ENCODE data around the gene PBX4. TPM values are rescaled to one million over a fixed set of nuclear protein-coding genes. Genes with fewer than 3 reads are reported as not detected.
A peak's percentile ranks its signal among the peaks of the same experiment; 100 is the strongest.

Gene PBX4
- total and polyA plus RNA-seq, 2 donors (not counting 1 experiment from before 2014, with no cell fraction given) = 11.7 TPM

DNA sequence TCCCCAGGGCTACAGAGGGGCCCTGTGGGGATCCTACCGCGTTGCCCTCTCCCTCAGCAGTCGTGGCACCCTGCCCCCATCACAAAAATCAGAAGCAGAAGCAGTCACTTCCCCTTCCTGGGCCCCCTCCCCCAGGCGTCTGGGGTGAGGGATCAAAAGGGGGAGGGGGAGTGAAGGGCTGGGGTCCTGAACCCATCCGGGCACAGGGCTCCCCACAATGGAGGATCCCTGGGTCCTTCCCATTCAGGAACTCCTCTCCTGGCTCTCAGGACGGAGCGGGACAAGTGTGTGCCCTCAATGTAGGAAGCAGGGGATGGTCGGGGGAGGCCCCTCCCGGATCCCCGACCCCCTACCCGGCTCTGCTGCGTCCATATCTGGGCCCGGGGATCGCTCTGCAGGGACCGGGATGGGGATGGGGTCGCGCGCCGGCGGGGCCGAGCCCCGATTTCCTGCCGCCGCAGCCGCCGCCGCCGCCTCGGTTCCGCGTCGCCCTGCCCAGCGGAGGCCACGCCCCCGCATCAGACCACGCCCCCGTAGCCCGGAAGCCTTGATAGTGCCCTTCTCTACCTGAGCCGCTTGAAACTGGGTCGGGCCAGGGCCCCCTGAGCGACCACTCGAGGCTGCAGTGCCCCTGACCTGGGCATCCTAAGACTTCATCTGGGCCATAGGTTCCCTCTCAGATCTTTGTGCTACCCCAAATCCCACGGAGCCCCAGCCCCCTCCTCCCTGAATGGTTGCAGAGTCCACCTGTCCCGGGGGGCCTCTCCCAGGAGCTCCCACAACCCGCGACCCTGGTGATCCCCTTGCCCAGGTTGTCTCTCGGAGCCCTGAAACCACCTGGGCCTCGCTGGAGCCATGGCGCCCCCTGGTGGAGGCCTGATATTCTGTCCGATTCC, 24.9 kb upstream of the PBX4 start, which contains the start of gene GMIP:
GMIP (minus strand) TSS at position 500 of the 896 bp plus-strand sequence; CDS start at position 372, 128 bp downstream.
- ATAC-seq (ENCODE audit: low read depth) (peak; percentile 90), DNase-seq (peak; percentile 93)
- Histone ChIP-seq H3K36me3 (replicated peaks in 1 of 2; ENCODE audit: control extremely low read depth in 1 of 2, control insufficient read depth in 1 of 2, extremely low read depth in 1 of 2, insufficient read depth in 2 of 2, low read length in 1 of 2) (peaks cover 0 to 68% of the 10 kb centered on the region in 2 experiments), H3K4me1 (ENCODE audit: control insufficient read depth in 2 of 2, insufficient read depth in 2 of 2, low read length in 2 of 2) (peaks cover 17 to 21% of the 10 kb centered on the region in 2 donors), H4K20me1 (ENCODE audit: control insufficient read depth, insufficient read depth, low read length, poor library complexity, severe bottlenecking) (peaks cover 12% of the 10 kb centered on the region), H3K4me3 (ENCODE audit: control extremely low read depth in 1 of 5, extremely low read depth in 1 of 5, insufficient read depth in 1 of 5, low read depth in 2 of 5, low read length in 4 of 5) (peak within 1 kb of the TSS; percentile 92 to 100 (median 95)), H3K9me3 (ENCODE audit: control extremely low read depth in 1 of 3, control insufficient read depth in 2 of 3, insufficient read depth in 1 of 3, low read length in 2 of 3) (no peaks in the 10 kb centered on the region), H3K9ac (ENCODE audit: low read length) (peak within 1 kb of the TSS; percentile 96), H3K27me3 (replicated peaks in 1 of 4; ENCODE audit: control extremely low read depth in 1 of 4, control insufficient read depth in 3 of 4, insufficient read depth in 4 of 4, low read length in 3 of 4) (no peaks in the 10 kb centered on the region), H3K79me2 (ENCODE audit: control insufficient read depth, insufficient read depth, low read length) (peaks cover 45% of the 10 kb centered on the region), H3K4me2 (replicated peaks; ENCODE audit: low read depth, low read length, poor library complexity, severe bottlenecking) (peak within 1 kb of the TSS; percentile 98), H2AFZ (ENCODE audit: insufficient read depth, low read depth, low read length, poor library complexity, severe bottlenecking) (peak within 1 kb of the TSS; percentile 76), H3K27ac (ENCODE audit: low read length in 2 of 2) (peak within 1 kb of the TSS; percentile 95 to 98)
- no peaks in the 10 kb centered on the region for H3K27me3 Mint-ChIP-seq
- peak within 1 kb of the TSS; percentile 99 for H3K4me3 Mint-ChIP-seq
- H3K27ac Mint-ChIP-seq = peak within 1 kb of the TSS; percentile 98
- TF ChIP-seq, protein P1, sequence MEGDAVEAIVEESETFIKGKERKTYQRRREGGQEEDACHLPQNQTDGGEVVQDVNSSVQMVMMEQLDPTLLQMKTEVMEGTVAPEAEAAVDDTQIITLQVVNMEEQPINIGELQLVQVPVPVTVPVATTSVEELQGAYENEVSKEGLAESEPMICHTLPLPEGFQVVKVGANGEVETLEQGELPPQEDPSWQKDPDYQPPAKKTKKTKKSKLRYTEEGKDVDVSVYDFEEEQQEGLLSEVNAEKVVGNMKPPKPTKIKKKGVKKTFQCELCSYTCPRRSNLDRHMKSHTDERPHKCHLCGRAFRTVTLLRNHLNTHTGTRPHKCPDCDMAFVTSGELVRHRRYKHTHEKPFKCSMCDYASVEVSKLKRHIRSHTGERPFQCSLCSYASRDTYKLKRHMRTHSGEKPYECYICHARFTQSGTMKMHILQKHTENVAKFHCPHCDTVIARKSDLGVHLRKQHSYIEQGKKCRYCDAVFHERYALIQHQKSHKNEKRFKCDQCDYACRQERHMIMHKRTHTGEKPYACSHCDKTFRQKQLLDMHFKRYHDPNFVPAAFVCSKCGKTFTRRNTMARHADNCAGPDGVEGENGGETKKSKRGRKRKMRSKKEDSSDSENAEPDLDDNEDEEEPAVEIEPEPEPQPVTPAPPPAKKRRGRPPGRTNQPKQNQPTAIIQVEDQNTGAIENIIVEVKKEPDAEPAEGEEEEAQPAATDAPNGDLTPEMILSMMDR (IDR thresholded peaks at IDR 0.05) = peak; percentile 81
- no peak for TF ChIP-seq EZH2 (IDR thresholded peaks at IDR 0.05; ENCODE audit: borderline replicate concordance, insufficient read depth, low read depth, low read length, poor library complexity, severe bottlenecking)
- H3K9me3 Mint-ChIP-seq (ENCODE audit: insufficient read depth) = no peaks in the 10 kb centered on the region
- under 1% methylated on average over 45 of the region's 50 CpGs for WGBS (ENCODE audit: insufficient coverage)
- intact Hi-C loops (cut with micrococcal nuclease) = loop anchor here (1.0 kb wide), 5 partner anchors 15 to 111 kb away; partner anchors contain the start of genes ATP13A1, LPAR2 and PBX4
- H3K4me1 Mint-ChIP-seq = peaks cover 18% of the 10 kb centered on the region
- CTCF ChIA-PET = interaction anchor here (0.6 to 2.6 kb wide), 18 partner anchors 11 to 317 kb away, joined by 3 to 49 read pairs (median 4); partner anchors contain the start of genes ATP13A1 and YJEFN3
- POLR2A ChIA-PET = interaction anchor here (0.6 to 3.7 kb wide), 6 partner anchors 16 to 186 kb away, joined by 3 to 22 read pairs (median 8); partner anchors contain the start of gene ATP13A1
